ENCODE results near the gene NAALADL2. TPM values are rescaled to one million over a fixed set of nuclear protein-coding genes. Genes with fewer than 3 reads are reported as not detected.

NAALADL2 gene
- polyA plus RNA-seq, 3 donors: not detected

- H3K27me3 Mint-ChIP-seq (ENCODE audit: low read depth in 3 of 3): no peaks in the 10 kb centered on the region
- H3K27ac Mint-ChIP-seq: no peak overlapping the region
Observed at GRCh38 chr3:175242243-175242642, 383.1 kb downstream of the NAALADL2 start.

GRCh38 chr3:175246234-175246633, 387.1 kb downstream of the NAALADL2 start:
- no peak for TF ChIP-seq CTCF (IDR thresholded peaks at IDR 0.05)
- intact Hi-C loops (cut with micrococcal nuclease): no loop called here
- no peaks in the 10 kb centered on the region for H3K4me1 Mint-ChIP-seq

More at GRCh38 chr3:175242243-175242642, 383.1 kb downstream of the NAALADL2 start:
- H3K79me2 ChIP-seq (ENCODE audit: insufficient read depth, low read length): no peaks in the 10 kb centered on the region
- no peaks in the 10 kb centered on the region for H3K4me1 ChIP-seq (ENCODE audit: control insufficient read depth in 1 of 2, insufficient read depth in 2 of 2, low read length in 2 of 2)
- no peaks in the 10 kb centered on the region for H3K36me3 ChIP-seq (replicated peaks in 1 of 2; ENCODE audit: control insufficient read depth in 1 of 2, insufficient read depth in 2 of 2, low read length in 2 of 2)
- Mint-ChIP-seq H3K4me3 (no peak overlapping the region), H3K36me3 (no peaks in the 10 kb centered on the region), H3K9me3 (peaks cover 0 to 4% (median 3%) of the 10 kb centered on the region in 7 donors), H3K4me1 (no peaks in the 10 kb centered on the region)
- H3K9me3 ChIP-seq (replicated peaks in 1 of 2; ENCODE audit: control insufficient read depth in 1 of 2, insufficient read depth in 1 of 2, low read length in 2 of 2): no peaks in the 10 kb centered on the region
- no peak for TF ChIP-seq CTCF (IDR thresholded peaks at IDR 0.05)
- no peak overlapping the region for H3K4me2 ChIP-seq (replicated peaks; ENCODE audit: extremely low read depth, low read length, poor library complexity, severe bottlenecking)
- no peak for DNase-seq
- no peak overlapping the region for H3K9ac ChIP-seq (ENCODE audit: insufficient read depth, low read length, poor library complexity, severe bottlenecking)
- intact Hi-C loops (cut with micrococcal nuclease): no loop called here
- H4K20me1 ChIP-seq (ENCODE audit: insufficient read depth, low read length): no peaks in the 10 kb centered on the region
- no peak overlapping the region for H3K27ac ChIP-seq (ENCODE audit: low read depth in 1 of 2, low read length in 2 of 2)
- no CpG with 5 or more reads among the region's 2 CpGs for WGBS (ENCODE audit: insufficient coverage)
- no peak overlapping the region for H2AFZ ChIP-seq (ENCODE audit: insufficient read depth, low read depth, low read length, poor library complexity, severe bottlenecking)
- H3K4me3 ChIP-seq (replicated peaks in 1 of 3; ENCODE audit: low read depth in 2 of 3, low read length in 3 of 3): no peak overlapping the region
- H3K27me3 ChIP-seq (ENCODE audit: control insufficient read depth in 2 of 2, insufficient read depth in 2 of 2, low read length in 2 of 2): no peaks in the 10 kb centered on the region

More at GRCh38 chr3:175246234-175246633, 387.1 kb downstream of the NAALADL2 start:
- no peaks in the 10 kb centered on the region for H3K36me3 ChIP-seq (replicated peaks in 1 of 2; ENCODE audit: control insufficient read depth in 1 of 2, insufficient read depth in 2 of 2, low read length in 2 of 2)
- H3K4me2 ChIP-seq (replicated peaks; ENCODE audit: extremely low read depth, low read length, poor library complexity, severe bottlenecking): no peak overlapping the region
- H3K4me3 ChIP-seq (replicated peaks in 1 of 3; ENCODE audit: low read depth in 2 of 3, low read length in 3 of 3): no peak overlapping the region
- WGBS (ENCODE audit: insufficient coverage): no CpG with 5 or more reads among the region's 3 CpGs
- no peaks in the 10 kb centered on the region for H3K27me3 ChIP-seq (ENCODE audit: control insufficient read depth in 2 of 2, insufficient read depth in 2 of 2, low read length in 2 of 2)
- H3K27ac Mint-ChIP-seq: no peak overlapping the region
- peaks cover 0 to 10% (median 4%) of the 10 kb centered on the region in 7 donors for H3K9me3 Mint-ChIP-seq
- no peaks in the 10 kb centered on the region for H3K36me3 Mint-ChIP-seq
- H3K4me1 ChIP-seq (ENCODE audit: control insufficient read depth in 1 of 2, insufficient read depth in 2 of 2, low read length in 2 of 2): no peaks in the 10 kb centered on the region
- H3K9ac ChIP-seq (ENCODE audit: insufficient read depth, low read length, poor library complexity, severe bottlenecking): no peak overlapping the region
- H3K27ac ChIP-seq (ENCODE audit: low read depth in 1 of 2, low read length in 2 of 2): no peak overlapping the region
- no peaks in the 10 kb centered on the region for H3K27me3 Mint-ChIP-seq (ENCODE audit: low read depth in 3 of 3)
- H3K79me2 ChIP-seq (ENCODE audit: insufficient read depth, low read length): no peaks in the 10 kb centered on the region
- no peak for DNase-seq
- H3K9me3 ChIP-seq (replicated peaks in 1 of 2; ENCODE audit: control insufficient read depth in 1 of 2, insufficient read depth in 1 of 2, low read length in 2 of 2): peaks cover 0 to 6% of the 10 kb centered on the region in 2 donors
- no peaks in the 10 kb centered on the region for H4K20me1 ChIP-seq (ENCODE audit: insufficient read depth, low read length)
- no peak overlapping the region for H2AFZ ChIP-seq (ENCODE audit: insufficient read depth, low read depth, low read length, poor library complexity, severe bottlenecking)
- no peak overlapping the region for H3K4me3 Mint-ChIP-seq

Data from CD14-positive monocyte (primary cell).